ENCODE results near the gene SOCS3.
"Not testable (repeated sequence)": the region's sequence is repeated elsewhere in the genome, so short reads cannot be mapped to it uniquely, and the experiment has no call there.

The SOCS3 gene

GRCh38 chr17:78347453-78347852 lies 12.4 kb downstream of the SOCS3 start:
- no peak for DNase-seq

DNA sequence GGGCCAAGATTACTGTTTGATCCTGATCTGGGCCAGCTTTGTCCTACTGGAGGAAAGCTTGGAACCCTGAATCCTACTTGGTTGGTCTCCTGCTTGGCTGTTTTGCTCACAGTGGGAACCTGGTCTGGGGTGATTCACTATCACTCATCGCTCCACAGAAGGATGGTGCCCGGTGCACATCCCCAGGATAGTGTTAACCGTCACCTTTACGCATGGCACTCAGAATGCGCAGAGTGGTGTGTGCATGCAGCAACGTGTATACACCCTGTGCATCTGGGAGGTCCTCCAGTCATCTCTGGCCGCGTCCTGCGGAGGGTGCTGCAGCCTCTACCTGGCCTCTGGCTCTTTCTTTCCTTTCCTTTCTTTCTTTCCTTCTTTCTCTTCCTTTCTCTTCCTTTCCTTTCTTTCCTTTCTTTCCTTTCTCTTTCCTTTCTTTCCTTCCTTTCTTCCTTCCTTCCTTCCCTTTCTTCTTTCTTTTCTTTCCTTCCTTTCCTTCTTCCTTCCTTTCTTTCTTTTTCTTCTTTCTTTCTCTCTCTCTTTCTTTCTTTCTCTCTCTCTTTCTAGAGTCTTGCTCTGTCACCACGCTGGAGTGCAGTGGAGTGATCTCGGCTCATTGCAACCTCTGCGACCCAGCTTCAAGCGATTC lies 13.1 kb downstream of the SOCS3 start:
- no peak for DNase-seq

DNA sequence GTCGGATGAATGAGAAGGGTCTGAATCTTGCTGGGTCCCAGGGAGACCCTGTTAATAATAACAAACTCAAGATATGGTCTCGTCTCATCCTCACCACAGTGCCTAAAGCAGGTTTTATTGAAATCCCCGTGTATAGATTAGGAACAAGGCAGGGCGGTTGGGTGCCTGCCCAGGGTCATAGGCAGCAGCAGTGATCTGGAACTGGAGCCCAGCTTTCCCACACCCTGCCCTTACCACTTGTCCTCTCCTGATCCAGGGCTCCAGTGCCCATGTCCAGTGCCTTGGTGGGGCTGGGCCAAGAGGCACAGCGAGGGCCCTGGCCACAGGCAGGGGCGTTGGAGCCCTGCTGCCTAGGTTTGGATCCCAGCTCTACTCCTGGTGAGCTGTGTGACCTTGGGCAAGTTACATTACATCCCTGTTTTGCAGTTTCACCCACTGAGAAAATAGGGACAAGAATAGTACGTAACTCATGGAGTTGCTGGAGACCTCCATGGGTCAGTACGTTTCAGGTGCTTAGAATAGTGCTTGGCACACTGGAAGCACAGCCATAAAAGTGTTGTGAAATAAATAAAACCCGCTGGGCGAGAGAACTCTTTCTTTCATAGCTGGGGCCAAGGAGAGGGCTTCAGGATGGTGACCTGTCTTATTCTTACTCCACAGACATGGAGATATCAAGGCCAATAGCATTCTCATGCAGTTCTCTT lies 13.9 kb downstream of the SOCS3 start:
- DNase-seq = no peak

DNA sequence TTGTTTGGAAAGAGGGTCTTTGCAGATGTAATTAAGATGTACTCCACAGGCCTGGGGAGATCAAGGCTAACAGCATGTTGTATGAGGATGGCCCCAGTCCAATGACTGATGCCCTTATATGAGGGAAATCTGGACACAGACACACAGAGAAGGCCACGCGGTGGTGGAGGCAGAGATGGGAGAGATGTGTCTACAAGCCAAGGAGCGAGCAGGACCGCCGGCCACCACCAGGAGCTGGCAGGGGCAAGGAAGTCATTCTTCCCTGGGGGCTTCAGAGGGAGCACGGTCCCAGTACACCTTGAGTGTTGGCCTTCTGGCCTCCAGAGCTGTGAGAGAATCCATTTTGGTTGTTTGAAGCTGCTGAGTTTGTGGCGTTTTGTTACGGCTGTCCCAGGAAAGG lies 14.7 kb downstream of the SOCS3 start:
- no peak for DNase-seq

GRCh38 chr17:78344666-78345065 lies 15.2 kb downstream of the SOCS3 start:
- no peak for DNase-seq

GRCh38 chr17:78343543-78344201 lies 16.2 kb downstream of the SOCS3 start:
- no peak for DNase-seq

DNA sequence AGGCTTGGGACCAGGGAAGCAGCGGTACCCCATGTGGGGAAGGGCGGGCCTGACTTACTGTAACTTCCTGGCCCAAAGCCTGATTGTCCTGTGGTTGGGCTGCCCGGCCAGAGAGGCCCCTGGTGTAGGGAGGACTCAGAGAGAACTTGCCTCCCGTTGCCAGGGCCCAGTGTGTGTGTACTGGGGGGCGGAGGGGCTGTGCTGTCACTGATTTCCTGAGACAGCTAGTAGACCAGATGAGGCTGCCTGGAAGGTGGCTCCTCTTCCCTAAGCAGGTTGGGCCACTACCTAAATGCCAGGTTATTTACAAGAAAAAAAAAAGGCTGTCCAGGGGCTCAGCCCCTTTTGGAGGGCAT lies 16.7 kb downstream of the SOCS3 start:
- DNase-seq = peak; percentile 91

GRCh38 chr17:78342449-78343186 lies 17.3 kb downstream of the SOCS3 start:
- peak; percentile 92 for DNase-seq

- peak; percentile 82 for DNase-seq
Observed at GRCh38 chr17:78341559-78342448, 18.1 kb downstream of the SOCS3 start.

DNA sequence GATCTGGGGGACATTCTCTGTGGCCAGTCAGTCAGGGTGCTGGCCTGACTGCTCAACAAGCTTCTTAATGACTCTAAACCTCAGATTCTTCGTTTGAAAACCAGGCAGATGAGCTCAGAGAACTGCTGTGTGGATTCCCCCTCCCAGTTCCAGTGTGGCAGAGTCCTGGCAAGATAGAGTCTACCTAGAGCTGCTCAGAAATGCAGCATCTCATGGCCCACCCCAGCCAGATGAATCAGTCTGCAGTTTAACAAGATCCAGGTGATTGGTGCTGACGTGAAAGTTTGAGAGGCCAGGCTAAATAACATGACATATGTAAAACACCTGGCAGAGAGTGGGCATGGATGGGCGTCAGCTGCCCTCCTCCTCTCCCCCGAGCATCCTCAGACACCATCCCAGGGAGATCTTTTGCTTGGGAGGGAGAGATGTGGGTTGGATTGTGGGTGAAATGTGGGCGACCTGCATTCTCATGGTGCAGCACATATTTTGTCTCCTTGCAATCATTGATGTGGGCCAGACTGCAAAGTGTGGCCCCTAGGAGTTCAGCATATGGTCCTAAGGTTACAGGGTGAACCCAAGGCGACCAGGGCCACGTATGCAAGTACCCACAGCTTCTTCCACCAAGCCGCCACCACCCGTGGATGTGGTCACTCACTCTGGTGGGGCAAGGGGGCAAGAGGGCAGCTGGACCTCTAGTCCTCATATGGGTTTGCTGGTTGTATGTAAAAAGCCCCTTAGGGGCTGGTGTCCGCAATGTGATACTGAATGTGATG lies 19.5 kb downstream of the SOCS3 start:
- DNase-seq = no peak

GRCh38 chr17:78338486-78339259 lies 21.2 kb downstream of the SOCS3 start:
- no peak for DNase-seq

DNA sequence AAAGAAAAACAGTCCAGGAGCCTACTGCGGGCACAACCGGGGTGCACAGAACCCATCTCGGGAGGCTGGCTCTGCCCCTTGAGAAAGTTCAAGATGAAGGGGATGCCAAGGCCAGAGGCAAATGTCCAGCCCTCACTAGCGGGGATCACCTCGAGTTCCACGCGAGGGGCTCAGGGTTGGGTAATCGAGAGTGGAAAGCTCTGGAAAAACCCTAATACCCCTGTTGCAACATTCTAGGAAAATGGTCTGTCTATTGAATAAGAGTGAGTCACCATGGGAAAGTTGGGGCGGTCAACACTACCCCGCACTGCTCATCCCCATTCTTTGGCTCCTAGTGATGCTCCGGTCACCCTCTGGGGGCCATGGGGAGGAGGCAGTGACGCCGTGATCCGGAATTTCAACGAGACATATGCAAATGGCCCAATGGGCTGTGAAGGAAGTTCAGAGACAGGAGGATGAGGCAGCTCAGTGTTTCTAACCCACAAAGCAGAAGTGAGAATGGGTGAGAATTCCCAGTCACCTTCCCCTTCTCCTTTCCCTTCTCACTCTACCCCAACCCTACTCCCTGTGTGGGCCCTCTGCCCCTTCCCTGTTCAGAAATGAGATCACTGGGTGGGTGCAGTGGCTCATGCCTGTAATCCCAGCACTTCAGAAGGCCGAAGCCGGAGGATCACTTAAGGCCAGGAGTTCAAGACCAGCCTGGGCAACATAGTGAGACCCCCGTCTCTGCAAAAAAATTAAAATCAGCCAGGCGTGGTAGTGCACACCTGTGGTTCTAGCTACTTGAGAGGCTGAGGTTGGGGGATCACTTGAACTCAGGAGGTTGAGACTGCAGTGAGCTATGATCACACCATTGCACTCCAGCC lies 22.4 kb downstream of the SOCS3 start:
- peak; percentile 70 for DNase-seq

DNA sequence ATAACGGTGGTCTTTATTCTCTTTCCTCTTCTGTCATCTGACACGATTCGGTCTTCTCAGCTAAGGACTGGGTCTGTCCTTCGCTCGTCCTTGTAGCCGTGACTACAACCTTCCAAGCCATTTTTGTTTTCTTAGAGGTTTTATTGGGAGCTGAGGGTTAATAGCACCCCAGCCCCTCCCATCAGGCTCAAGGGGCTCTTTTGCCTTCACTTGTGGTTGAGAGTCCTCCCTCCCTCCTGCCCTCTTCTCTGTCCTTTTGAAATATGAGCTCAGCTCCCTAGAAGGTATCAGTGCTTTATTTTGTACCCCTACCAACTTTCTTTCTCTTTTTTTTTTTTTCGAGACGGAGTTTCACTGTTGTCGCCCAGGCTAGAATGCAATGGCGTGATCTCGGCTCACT lies 24.7 kb downstream of the SOCS3 start:
- DNase-seq = no peak

GRCh38 chr17:78332991-78333390 lies 26.9 kb downstream of the SOCS3 start:
- no peak for DNase-seq

GRCh38 chr17:78331355-78331754 lies 28.5 kb downstream of the SOCS3 start:
- DNase-seq = not testable (repeated sequence)

- no peak for DNase-seq
Observed at GRCh38 chr17:78330570-78331224, 29.2 kb downstream of the SOCS3 start.

DNA sequence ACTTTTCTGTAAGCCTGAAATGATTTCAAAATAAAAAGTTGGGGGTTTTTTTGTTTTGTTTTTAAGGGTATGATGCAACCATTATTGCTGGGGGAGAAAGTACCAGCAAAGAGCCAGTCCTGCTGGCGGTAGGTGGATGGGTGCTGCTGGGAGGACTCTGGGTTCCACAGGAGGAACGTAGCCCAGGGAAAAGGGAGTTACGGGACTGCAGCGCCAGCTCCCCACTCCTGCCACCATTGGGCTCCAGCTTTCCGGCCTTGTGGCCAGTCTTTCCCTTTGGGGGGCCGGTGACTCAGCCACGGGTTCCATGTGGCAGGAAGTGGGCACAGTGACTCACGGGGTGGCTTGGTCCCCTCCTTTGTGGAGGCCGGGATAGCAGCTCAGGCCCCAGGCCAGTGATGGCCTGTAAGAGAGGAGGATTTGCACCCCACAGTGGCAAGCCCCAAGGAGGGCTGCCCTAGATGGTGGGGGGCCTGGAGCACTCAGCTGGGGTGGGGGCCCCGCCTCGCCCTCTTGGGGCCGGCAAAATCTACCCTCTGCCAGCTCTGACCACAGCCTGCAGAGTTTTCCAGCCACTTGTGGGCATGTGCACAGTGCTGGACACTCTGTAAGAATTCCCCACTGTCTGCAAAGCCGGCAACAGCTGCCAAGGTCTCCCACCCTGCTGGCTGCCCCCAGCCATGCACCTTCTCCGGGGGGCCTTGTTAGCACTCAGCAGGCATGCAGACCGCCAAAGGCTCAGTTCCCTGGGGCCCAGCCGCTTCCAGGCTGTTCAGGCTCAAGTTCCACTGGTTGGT lies 30.4 kb downstream of the SOCS3 start:
- DNase-seq = peak; percentile 67

DNA sequence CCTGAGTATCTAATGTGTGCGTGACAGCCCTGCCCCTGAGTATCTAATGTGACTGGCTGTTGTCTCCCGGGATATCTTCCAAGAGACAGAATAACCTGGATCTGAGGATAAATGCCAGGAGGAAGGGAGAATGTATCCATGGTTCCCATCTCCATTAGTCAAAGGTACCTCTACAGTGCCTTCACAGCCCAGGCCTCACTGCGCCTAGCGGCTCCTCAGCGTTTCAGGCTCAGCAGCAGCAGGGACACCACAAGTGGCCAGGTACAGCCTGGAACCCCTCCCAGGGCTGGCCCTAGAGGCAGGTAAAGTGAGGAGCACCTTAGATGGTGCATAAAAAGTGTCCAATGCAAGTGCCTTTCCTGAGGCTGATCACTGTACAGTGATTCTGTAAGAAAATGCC lies 32.0 kb downstream of the SOCS3 start:
- DNase-seq = no peak

All from fibroblast of upper back skin (primary cell).